A549 treated with dexamethasone at 1 μM for 4 hours (cell line): Measurements from ENCODE around the gene VSTM4. TPM values are rescaled to one million over a fixed set of nuclear protein-coding genes. Genes with fewer than 3 reads are reported as not detected.

Experiments
- total RNA-seq: library from RNA; stranded (reverse); fragments of 200-300 nt; extraction: Qiagen RNA extraction; gene quantifications from 5 replicates; pipeline ENCODE4 v1.2.3, GENCODE V29; 2022

VSTM4 gene
- total RNA-seq, result 0.24 to 0.42 TPM (median 0.35 TPM) in 5 replicates

GRCh38 chr10:49115015-49115795, at the start of gene VSTM4:
TSS of gene VSTM4 (minus strand) at chr10:49115522. CDS start at chr10:49115485, 37 bp downstream.

GRCh38 chr10:49133706-49134248, 18.5 kb upstream of the VSTM4 start, which contains the start of gene FAM170B:
TSS of gene FAM170B (minus strand) at chr10:49134021. CDS start at chr10:49133918, 103 bp downstream.

Other genes starting within 250 kb of the VSTM4 start
- gene LRRC18, start 175.7 kb downstream of the VSTM4 start, total RNA-seq, result not detected in 5 replicates
- not detected in 5 replicates for gene FAM170B, start 18.5 kb upstream of the VSTM4 start, total RNA-seq
- not detected in 5 replicates for gene TMEM273, start 72.9 kb upstream of the VSTM4 start, total RNA-seq
- not detected in 5 replicates for gene C10orf71, start 183.6 kb upstream of the VSTM4 start, total RNA-seq